Heart left ventricle (tissue), 13 donors: ENCODE results near the gene LPO.

ENCODE experiments used
- POLR2A ChIP-seq, 2 donors: fragments of 450-650 bp; IDR thresholded peaks; one replicate each; pipeline ENCODE4 v1.6.1; 2017; ENCODE audit warnings: antibody characterized with exemption in 2 of 2, mild to moderate bottlenecking in 2 of 2, moderate library complexity in 2 of 2
- TF ChIP-seq, protein P1 (sequence below), 12 donors: fragments of 200-600 bp; sonication (generic) in 4 of 12; IDR thresholded peaks; one replicate each; pipeline versions ENCODE4 v1.5.0 to v1.8.0; 2018 to 2022; ENCODE audit warnings: antibody characterized with exemption in 12 of 12, mild to moderate bottlenecking in 5 of 12
- donor health status: ischemic (EF 13 %, LVEDD 7.1; RV severe dilation, severe dysfunction).
- donor health status: DM: no; HTN: yes; CAD: no.
- donor health status: DM: no; HTN: no; CAD: no.
- donor health status: ischemic (EF 25% LVEDD 6.9; RV normal size, moderate dysfunction).
- donor health status: ischemic (EF 25% LVEDD 5.7; RV mildly dilated, moderate dysfunction).
- donor health status: ischemic (EF 35%, LVEDD 5.7; RV mildly dilated, moderate dysfunction).
- donor health status: nonischemic (EF 11% LVEDD 7.7; RV severe dilation, severe dysfunction).
- donor health status: DM: yes; HTN: yes; CAD: no.
- donor health status: PGD.
- donor health status: ischemic (EF 29% LVEDD 5.4; RV normal size, mild dysfunction).
- donor health status: nonischemic (EF 23%, LVEDD 6.1; RV moderate dilation, normal function).

DNA sequence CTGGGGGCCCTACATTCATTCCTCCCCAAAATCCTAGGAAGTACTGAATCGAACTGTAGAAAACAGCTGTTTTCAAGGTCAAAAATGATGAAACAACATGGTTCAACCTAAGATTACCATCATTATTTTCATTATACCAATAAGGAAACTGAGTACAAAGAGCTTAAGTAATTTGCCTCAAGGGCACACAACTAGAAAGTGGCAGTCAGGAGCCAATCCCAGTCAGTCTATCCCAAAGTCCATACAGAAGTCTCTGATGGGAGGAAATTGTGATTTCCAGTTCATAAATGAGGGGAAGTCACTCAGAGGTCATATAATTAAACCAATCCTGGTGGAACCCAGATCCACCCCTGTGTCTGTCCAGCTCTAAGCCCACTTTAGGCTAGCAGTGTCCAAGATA lies 8.4 kb downstream of the LPO start:
- TF ChIP-seq POLR2A (IDR thresholded peaks at IDR 0.05) = no peak
- TF ChIP-seq, protein P1, sequence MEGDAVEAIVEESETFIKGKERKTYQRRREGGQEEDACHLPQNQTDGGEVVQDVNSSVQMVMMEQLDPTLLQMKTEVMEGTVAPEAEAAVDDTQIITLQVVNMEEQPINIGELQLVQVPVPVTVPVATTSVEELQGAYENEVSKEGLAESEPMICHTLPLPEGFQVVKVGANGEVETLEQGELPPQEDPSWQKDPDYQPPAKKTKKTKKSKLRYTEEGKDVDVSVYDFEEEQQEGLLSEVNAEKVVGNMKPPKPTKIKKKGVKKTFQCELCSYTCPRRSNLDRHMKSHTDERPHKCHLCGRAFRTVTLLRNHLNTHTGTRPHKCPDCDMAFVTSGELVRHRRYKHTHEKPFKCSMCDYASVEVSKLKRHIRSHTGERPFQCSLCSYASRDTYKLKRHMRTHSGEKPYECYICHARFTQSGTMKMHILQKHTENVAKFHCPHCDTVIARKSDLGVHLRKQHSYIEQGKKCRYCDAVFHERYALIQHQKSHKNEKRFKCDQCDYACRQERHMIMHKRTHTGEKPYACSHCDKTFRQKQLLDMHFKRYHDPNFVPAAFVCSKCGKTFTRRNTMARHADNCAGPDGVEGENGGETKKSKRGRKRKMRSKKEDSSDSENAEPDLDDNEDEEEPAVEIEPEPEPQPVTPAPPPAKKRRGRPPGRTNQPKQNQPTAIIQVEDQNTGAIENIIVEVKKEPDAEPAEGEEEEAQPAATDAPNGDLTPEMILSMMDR (IDR thresholded peaks at IDR 0.05) = no peak
